Measurements from ENCODE around the gene CES4A. TPM values are rescaled to one million over a fixed set of nuclear protein-coding genes. Genes with fewer than 3 reads are reported as not detected.

CES4A gene
- total and polyA plus RNA-seq, 7 donors: 2.3 to 7.5 (median 4.1) TPM

GRCh38 chr16:67009158-67009557, 20.8 kb downstream of the CES4A start:
- Histone ChIP-seq H3K4me1 (peaks cover 0 to 11% (median 10%) of the 10 kb centered on the region in 4 donors), H3K4me3 (no peak overlapping the region), H3K27me3 (peaks cover 0 to 20% (median 0%) of the 10 kb centered on the region in 3 donors), H3K9me3 (no peaks in the 10 kb centered on the region), H3K27ac (no peak overlapping the region), H3K36me3 (no peaks in the 10 kb centered on the region)
- no peak for TF ChIP-seq EP300 (IDR thresholded peaks at IDR 0.05)
- no peak for TF ChIP-seq POLR2AphosphoS5 (IDR thresholded peaks at IDR 0.05)
- no peak for TF ChIP-seq POLR2A (IDR thresholded peaks at IDR 0.05)
- TF ChIP-seq, protein P1, sequence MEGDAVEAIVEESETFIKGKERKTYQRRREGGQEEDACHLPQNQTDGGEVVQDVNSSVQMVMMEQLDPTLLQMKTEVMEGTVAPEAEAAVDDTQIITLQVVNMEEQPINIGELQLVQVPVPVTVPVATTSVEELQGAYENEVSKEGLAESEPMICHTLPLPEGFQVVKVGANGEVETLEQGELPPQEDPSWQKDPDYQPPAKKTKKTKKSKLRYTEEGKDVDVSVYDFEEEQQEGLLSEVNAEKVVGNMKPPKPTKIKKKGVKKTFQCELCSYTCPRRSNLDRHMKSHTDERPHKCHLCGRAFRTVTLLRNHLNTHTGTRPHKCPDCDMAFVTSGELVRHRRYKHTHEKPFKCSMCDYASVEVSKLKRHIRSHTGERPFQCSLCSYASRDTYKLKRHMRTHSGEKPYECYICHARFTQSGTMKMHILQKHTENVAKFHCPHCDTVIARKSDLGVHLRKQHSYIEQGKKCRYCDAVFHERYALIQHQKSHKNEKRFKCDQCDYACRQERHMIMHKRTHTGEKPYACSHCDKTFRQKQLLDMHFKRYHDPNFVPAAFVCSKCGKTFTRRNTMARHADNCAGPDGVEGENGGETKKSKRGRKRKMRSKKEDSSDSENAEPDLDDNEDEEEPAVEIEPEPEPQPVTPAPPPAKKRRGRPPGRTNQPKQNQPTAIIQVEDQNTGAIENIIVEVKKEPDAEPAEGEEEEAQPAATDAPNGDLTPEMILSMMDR (IDR thresholded peaks at IDR 0.05): no peak
- intact Hi-C loops (cut with DNase I): no loop called here
- DNase-seq: no peak
- WGBS, 2 donors: 75 to 77% methylated on average over 1 of the region's 1 CpG

- intact Hi-C loops (cut with DNase I): no loop called here
- DNase-seq: no peak
- 90 to 92% methylated on average over 2 of the region's 2 CpGs for WGBS, 2 donors
These were observed 22.9 kb downstream of the CES4A start for GRCh38 chr16:67011274-67011673.

DNA sequence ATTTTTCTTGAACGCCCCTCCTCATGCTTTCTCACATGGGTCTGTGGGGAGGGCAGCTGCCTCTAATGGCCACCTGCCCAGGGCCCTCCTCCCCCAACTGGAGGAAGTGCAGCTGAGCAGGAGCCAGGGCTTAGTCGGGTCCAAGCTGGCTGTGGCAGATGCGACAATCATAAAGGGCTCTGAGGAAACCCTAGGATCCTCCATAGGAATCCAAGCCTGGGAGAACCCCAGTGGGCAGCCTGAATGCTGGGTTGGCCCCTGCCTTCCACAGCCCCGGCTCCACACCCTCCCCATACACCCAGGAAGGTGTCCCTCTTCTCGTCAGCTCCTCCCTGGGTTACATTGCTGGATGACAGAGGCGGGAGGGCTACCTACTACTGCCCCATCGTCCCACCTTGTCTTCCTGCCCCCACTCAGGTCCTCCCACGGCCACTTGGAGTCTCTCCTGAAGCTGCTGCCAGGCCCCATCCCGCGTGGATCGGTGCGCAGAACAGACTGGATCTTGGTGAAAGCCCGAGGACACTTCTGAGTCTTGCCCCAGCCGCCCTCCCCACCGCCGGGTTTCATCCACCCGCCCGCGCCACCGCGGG, 24.9 kb downstream of the CES4A start:
- no peaks in the 10 kb centered on the region for H3K36me3 ChIP-seq
- H3K27me3 ChIP-seq: peaks cover 0 to 14% (median 0%) of the 10 kb centered on the region in 3 donors
- DNase-seq: no peak
- 7 to 11% methylated on average over 21 of the region's 21 CpGs for WGBS, 2 donors
- no peaks in the 10 kb centered on the region for H3K9me3 ChIP-seq
- H3K4me3 ChIP-seq: peak overlapping the region; percentile 24 to 59 (median 52)
- peaks cover 0 to 16% (median 14%) of the 10 kb centered on the region in 4 donors for H3K4me1 ChIP-seq
- peak overlapping the region; percentile 30 to 56 (median 41) for H3K27ac ChIP-seq
- intact Hi-C loops (cut with DNase I): no loop called here
- TF ChIP-seq POLR2AphosphoS5 (IDR thresholded peaks at IDR 0.05): no peak
- no peak for TF ChIP-seq POLR2A (IDR thresholded peaks at IDR 0.05)
- TF ChIP-seq, protein P1 (IDR thresholded peaks at IDR 0.05): no peak
- TF ChIP-seq EP300 (IDR thresholded peaks at IDR 0.05): no peak

More at GRCh38 chr16:67011274-67011673, 22.9 kb downstream of the CES4A start:
- Histone ChIP-seq H3K9me3 (no peaks in the 10 kb centered on the region), H3K36me3 (no peaks in the 10 kb centered on the region), H3K27me3 (peaks cover 0 to 14% (median 0%) of the 10 kb centered on the region in 3 donors), H3K4me3 (no peak overlapping the region), H3K4me1 (peaks cover 0 to 16% (median 14%) of the 10 kb centered on the region in 4 donors), H3K27ac (no peak overlapping the region)
- TF ChIP-seq POLR2A (IDR thresholded peaks at IDR 0.05): no peak
- no peak for TF ChIP-seq EP300 (IDR thresholded peaks at IDR 0.05)
- TF ChIP-seq, protein P1 (IDR thresholded peaks at IDR 0.05): no peak
- no peak for TF ChIP-seq POLR2AphosphoS5 (IDR thresholded peaks at IDR 0.05)

DNA sequence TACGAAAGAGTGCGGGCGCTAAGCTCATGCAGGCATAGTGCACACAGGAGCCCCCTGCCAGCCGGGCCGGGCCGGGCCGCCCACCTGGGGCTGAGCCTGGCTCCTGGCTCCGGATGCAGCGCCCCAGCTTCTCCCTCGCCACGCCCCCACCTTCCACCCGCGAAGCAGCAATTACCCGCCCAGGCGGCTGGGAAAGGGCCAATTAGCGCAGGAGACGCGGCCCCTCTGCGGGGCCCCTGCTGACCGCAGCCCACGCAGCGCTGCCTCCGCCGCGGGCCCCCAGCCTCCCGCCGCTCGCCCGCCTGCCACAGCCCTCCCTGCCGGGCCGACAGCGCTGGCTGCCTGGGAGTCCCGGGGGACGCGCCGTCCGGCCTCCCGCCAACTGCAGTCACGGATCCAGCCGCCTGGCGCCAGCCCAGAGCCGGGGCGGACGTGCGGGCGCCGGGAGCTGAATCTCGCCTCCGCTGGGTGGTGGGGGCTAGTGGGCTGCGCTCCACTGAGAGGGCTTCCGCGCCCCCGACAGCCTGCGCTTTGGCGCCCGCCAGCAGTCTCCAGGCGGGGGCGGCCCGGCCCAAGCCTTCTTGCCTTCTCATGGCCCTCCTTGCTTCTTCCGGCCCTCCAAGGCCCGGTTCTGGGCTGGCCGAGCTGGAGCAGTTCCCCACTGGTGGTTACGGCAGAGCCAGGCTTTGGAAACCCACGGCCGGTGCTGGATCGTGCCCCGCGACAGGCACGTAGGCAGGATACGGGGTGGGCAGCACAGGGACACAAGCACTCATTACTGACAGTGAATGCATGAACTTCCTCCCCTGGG, 25.6 kb downstream of the CES4A start:
- DNase-seq: peak; percentile 87
- H3K4me3 ChIP-seq: peak overlapping the region; percentile 24 to 59 (median 52)
- no peaks in the 10 kb centered on the region for H3K9me3 ChIP-seq
- no peaks in the 10 kb centered on the region for H3K36me3 ChIP-seq
- TF ChIP-seq, protein P1 (IDR thresholded peaks at IDR 0.05): peak in 1 of 4 experiments; percentile 6
- TF ChIP-seq POLR2AphosphoS5 (IDR thresholded peaks at IDR 0.05) (peak in 1 of 4 donors; percentile 19), EP300 (IDR thresholded peaks at IDR 0.05) (no peak)
- peak overlapping the region; percentile 30 to 56 (median 41) for H3K27ac ChIP-seq
- H3K4me1 ChIP-seq: peaks cover 0 to 16% (median 14%) of the 10 kb centered on the region in 4 donors
- intact Hi-C loops (cut with DNase I): no loop called here
- H3K27me3 ChIP-seq: peaks cover 0 to 14% (median 0%) of the 10 kb centered on the region in 3 donors
- 2 to 3% methylated on average over 70 of the region's 70 CpGs for WGBS, 2 donors
